ENCODE data around the gene IFT81.

The IFT81 gene

GRCh38 chr12:110146986-110147385, 22.8 kb downstream of the IFT81 start:
- Histone ChIP-seq H3K27ac (ENCODE audit: low read length) (no peak overlapping the region), H3K4me2 (ENCODE audit: low read length) (no peak overlapping the region), H3K4me1 (ENCODE audit: low read length) (peaks cover 6% of the 10 kb centered on the region; the same call in 1 of the 2 replicates), H3K36me3 (replicated peaks; ENCODE audit: low read depth, low read length) (peaks cover 10% of the 10 kb centered on the region), H2AFZ (ENCODE audit: low read depth, low read length) (no peak overlapping the region), H3K79me2 (ENCODE audit: low read length) (no peaks in the 10 kb centered on the region), H3K9ac (ENCODE audit: low read length) (no peak overlapping the region), H3K4me3 (ENCODE audit: low read length) (no peak overlapping the region), H3K27me3 (ENCODE audit: low read depth, low read length) (no peaks in the 10 kb centered on the region), H3K9me3 (ENCODE audit: insufficient read depth, low read length) (no peaks in the 10 kb centered on the region), H4K20me1 (ENCODE audit: insufficient read depth, low read length) (no peaks in the 10 kb centered on the region)
- no peak for TF ChIP-seq CTCF (IDR thresholded peaks at IDR 0.05; ENCODE audit: low read depth, low read length)
- no peak for TF ChIP-seq EZH2phosphoT487 (IDR thresholded peaks at IDR 0.05; ENCODE audit: low read depth)

- Histone ChIP-seq H2AFZ (ENCODE audit: low read depth, low read length) (no peak overlapping the region), H3K36me3 (replicated peaks; ENCODE audit: low read depth, low read length) (peaks cover 10% of the 10 kb centered on the region), H3K79me2 (ENCODE audit: low read length) (no peaks in the 10 kb centered on the region), H3K4me2 (ENCODE audit: low read length) (no peak overlapping the region), H3K4me1 (ENCODE audit: low read length) (peaks cover 6% of the 10 kb centered on the region; the same call in 1 of the 2 replicates), H3K9ac (ENCODE audit: low read length) (no peak overlapping the region), H4K20me1 (ENCODE audit: insufficient read depth, low read length) (no peaks in the 10 kb centered on the region), H3K27ac (ENCODE audit: low read length) (no peak overlapping the region), H3K9me3 (ENCODE audit: insufficient read depth, low read length) (no peaks in the 10 kb centered on the region), H3K4me3 (ENCODE audit: low read length) (no peak overlapping the region), H3K27me3 (ENCODE audit: low read depth, low read length) (no peaks in the 10 kb centered on the region)
- no peak for TF ChIP-seq CTCF (IDR thresholded peaks at IDR 0.05; ENCODE audit: low read depth, low read length)
- no peak for TF ChIP-seq EZH2phosphoT487 (IDR thresholded peaks at IDR 0.05; ENCODE audit: low read depth)
These were observed 25.0 kb downstream of the IFT81 start for GRCh38 chr12:110149086-110149660.

- peaks cover 3% of the 10 kb centered on the region; the same call in 1 of the 2 replicates for H3K9me3 ChIP-seq (ENCODE audit: insufficient read depth, low read length)
- no peaks in the 10 kb centered on the region for H4K20me1 ChIP-seq (ENCODE audit: insufficient read depth, low read length)
- no peak overlapping the region for H2AFZ ChIP-seq (ENCODE audit: low read depth, low read length)
- H3K4me3 ChIP-seq (ENCODE audit: low read length), result no peak overlapping the region
- no peak overlapping the region for H3K9ac ChIP-seq (ENCODE audit: low read length)
- H3K27me3 ChIP-seq (ENCODE audit: low read depth, low read length), result no peaks in the 10 kb centered on the region
- no peak for TF ChIP-seq CTCF (IDR thresholded peaks at IDR 0.05; ENCODE audit: low read depth, low read length)
- H3K4me1 ChIP-seq (ENCODE audit: low read length), result no peaks in the 10 kb centered on the region
- no peak overlapping the region for H3K4me2 ChIP-seq (ENCODE audit: low read length)
- H3K27ac ChIP-seq (ENCODE audit: low read length), result no peak overlapping the region
- H3K36me3 ChIP-seq (replicated peaks; ENCODE audit: low read depth, low read length), result peaks cover 21% of the 10 kb centered on the region
- H3K79me2 ChIP-seq (ENCODE audit: low read length), result no peaks in the 10 kb centered on the region
These were observed 32.6 kb downstream of the IFT81 start for GRCh38 chr12:110156766-110157165.

GRCh38 chr12:110157539-110157938, 33.4 kb downstream of the IFT81 start:
- Histone ChIP-seq H3K79me2 (ENCODE audit: low read length) (no peaks in the 10 kb centered on the region), H2AFZ (ENCODE audit: low read depth, low read length) (no peak overlapping the region), H3K27me3 (ENCODE audit: low read depth, low read length) (no peaks in the 10 kb centered on the region), H3K27ac (ENCODE audit: low read length) (no peak overlapping the region), H3K4me3 (ENCODE audit: low read length) (no peak overlapping the region), H4K20me1 (ENCODE audit: insufficient read depth, low read length) (no peaks in the 10 kb centered on the region), H3K36me3 (replicated peaks; ENCODE audit: low read depth, low read length) (peaks cover 21% of the 10 kb centered on the region), H3K4me2 (ENCODE audit: low read length) (no peak overlapping the region), H3K9me3 (ENCODE audit: insufficient read depth, low read length) (peaks cover 3% of the 10 kb centered on the region; the same call in 1 of the 2 replicates), H3K4me1 (ENCODE audit: low read length) (no peaks in the 10 kb centered on the region), H3K9ac (ENCODE audit: low read length) (no peak overlapping the region)
- no peak for TF ChIP-seq CTCF (IDR thresholded peaks at IDR 0.05; ENCODE audit: low read depth, low read length)
- TF ChIP-seq EZH2phosphoT487 (IDR thresholded peaks at IDR 0.05; ENCODE audit: low read depth), result no peak
